Right lobe of liver (tissue), 6 donors: ENCODE measurements around the gene ZBTB21. TPM values are rescaled to one million over a fixed set of nuclear protein-coding genes. Genes with fewer than 3 reads are reported as not detected.

ENCODE experiments used
- ATAC-seq, 4 donors: fragments of 200-7000 bp; cut with Tn5 transposase; one replicate each; pipeline ENCODE4 v1.9.1; 2020; ENCODE audit warnings: mild to moderate bottlenecking in 4 of 4, moderate library complexity in 4 of 4
- DNase-seq, 3 donors: peaks; one replicate each; pipeline ENCODE4 v3.0.0-alpha.2; 2020
- H3K27ac ChIP-seq, 3 donors: fragments of 200-600 bp; one replicate each; pipeline ENCODE4 v1.8.0; 2022
- H3K27me3 ChIP-seq, 2 donors: fragments of 200-600 bp; one replicate each; pipeline ENCODE4 v1.8.0; 2022
- H3K36me3 ChIP-seq, 4 donors: fragments of 200-600 bp; sonication (generic) in 1 of 4; one replicate each; pipeline versions ENCODE4 v1.5.1 to v1.8.0; 2017 to 2022; ENCODE audit warnings: control low read depth in 1 of 4
- H3K4me1 ChIP-seq, 4 donors: fragments of 200-600 bp; sonication (generic) in 1 of 4; one replicate each; pipeline versions ENCODE4 v1.5.1 to v1.8.0; 2017 to 2022; ENCODE audit warnings: control low read depth in 1 of 4
- H3K4me3 ChIP-seq, 3 donors: fragments of 200-600 bp; one replicate each; pipeline ENCODE4 v1.8.0; 2022
- H3K9me3 ChIP-seq, 4 donors: fragments of 200-600 bp; sonication (generic) in 1 of 4; one replicate each; pipeline versions ENCODE4 v1.5.1 to v1.8.0; 2017 to 2022; ENCODE audit warnings: control low read depth in 1 of 4
- POLR2A ChIP-seq: fragments of 450-650 bp; IDR thresholded peaks from one replicate; pipeline ENCODE4 v1.6.1; 2017; ENCODE audit warnings: antibody characterized with exemption, mild to moderate bottlenecking
- WGBS: methylation state at CpG from one replicate; pipeline ENCODE4 v1.1.6; 2018; ENCODE audit warnings: low coverage, low lambda C conversion rate; ENCODE audit not compliant: insufficient coverage; ENCODE audit errors: missing lambda C conversion rate; 5-methylcytosine and 5-hydroxymethylcytosine counted together
- intact Hi-C, 2 donors: fragments of 100-400 bp; cut with DNase I; formaldehyde crosslinking; loops; one replicate each; pipeline versions ENCODE4 v1.11.2 to v1.14.1; 2022
- total RNA-seq, 6 experiments: library from RNA; depleted of rRNA in 2 of 6; stranded (reverse); fragments of >200 nt in 2 of 6; fragmentation: NEBNext Ultra II Directional in 3 of 6; extraction: Animal tissue kit (Norgen Biotek cat#: 25700) in 3 of 6; gene quantifications; one replicate each; pipeline versions ENCODE4 v1.1.0 to v1.2.4, GENCODE V29; 2016 to 2023
- TF ChIP-seq, protein P1 (sequence below), 4 donors: fragments of 200-600 bp in 3 of 4; fragments of 450-650 bp in 1 of 4; IDR thresholded peaks; one replicate each; pipeline versions ENCODE4 v1.5.1 to v1.8.0; 2016 to 2022; ENCODE audit warnings: antibody characterized with exemption in 4 of 4, mild to moderate bottlenecking in 2 of 4
- donor health status: DM: no; HTN: yes; CAD: no.
- donor health status: DM: no; HTN: no; CAD: no.
- donor health status: DM: no; HTN: no; CAD: no.
- donor health status: DM: no; HTN: yes; CAD: no.
- donor health status: DM: no; HTN: yes; CAD: no.

The ZBTB21 gene
- total RNA-seq, 6 experiments from 2014 or later, result 3.0 to 28.5 (median 11.2) TPM

GRCh38 chr21:42041711-42042110, 31.6 kb upstream of the ZBTB21 start:
- whole genome bisulfite sequencing, result no CpG with 5 or more reads among the region's 4 CpGs
- H3K36me3 ChIP-seq, result no peaks in the 10 kb centered on the region
- no peak for DNase-seq
- intact Hi-C loops, result no loop called here
- no peak overlapping the region for H3K4me3 ChIP-seq
- H3K27ac ChIP-seq, result no peak overlapping the region
- H3K27me3 ChIP-seq, result no peaks in the 10 kb centered on the region
- peaks cover 0 to 27% (median 12%) of the 10 kb centered on the region in 4 donors for H3K4me1 ChIP-seq
- no peak for ATAC-seq
- no peaks in the 10 kb centered on the region for H3K9me3 ChIP-seq
- TF ChIP-seq POLR2A, result no peak

DNA sequence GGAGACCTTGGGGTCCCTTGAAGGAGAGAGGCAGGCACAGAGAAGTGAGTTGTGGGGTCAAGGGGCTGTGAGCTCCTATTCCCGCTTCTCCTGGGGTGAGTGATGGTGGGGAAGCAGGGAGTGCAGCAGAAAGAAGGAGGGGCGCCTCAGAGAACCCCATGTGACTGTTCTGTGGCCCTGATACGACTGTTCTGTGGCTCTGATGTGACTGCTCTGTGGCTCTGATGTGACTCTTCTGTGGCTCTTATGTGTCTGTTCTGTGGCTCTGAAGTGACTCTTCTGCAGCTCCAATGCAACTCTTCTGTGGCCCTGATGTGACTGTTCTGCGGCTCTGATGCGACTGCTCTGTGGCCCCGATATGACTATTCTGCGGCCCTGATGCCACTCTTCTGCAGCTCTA, 31.1 kb upstream of the ZBTB21 start:
- Histone ChIP-seq H3K36me3 (no peaks in the 10 kb centered on the region), H3K4me3 (no peak overlapping the region), H3K27me3 (no peaks in the 10 kb centered on the region), H3K4me1 (peaks cover 0 to 27% (median 12%) of the 10 kb centered on the region in 4 donors), H3K9me3 (no peaks in the 10 kb centered on the region), H3K27ac (no peak overlapping the region)
- TF ChIP-seq, protein P1, sequence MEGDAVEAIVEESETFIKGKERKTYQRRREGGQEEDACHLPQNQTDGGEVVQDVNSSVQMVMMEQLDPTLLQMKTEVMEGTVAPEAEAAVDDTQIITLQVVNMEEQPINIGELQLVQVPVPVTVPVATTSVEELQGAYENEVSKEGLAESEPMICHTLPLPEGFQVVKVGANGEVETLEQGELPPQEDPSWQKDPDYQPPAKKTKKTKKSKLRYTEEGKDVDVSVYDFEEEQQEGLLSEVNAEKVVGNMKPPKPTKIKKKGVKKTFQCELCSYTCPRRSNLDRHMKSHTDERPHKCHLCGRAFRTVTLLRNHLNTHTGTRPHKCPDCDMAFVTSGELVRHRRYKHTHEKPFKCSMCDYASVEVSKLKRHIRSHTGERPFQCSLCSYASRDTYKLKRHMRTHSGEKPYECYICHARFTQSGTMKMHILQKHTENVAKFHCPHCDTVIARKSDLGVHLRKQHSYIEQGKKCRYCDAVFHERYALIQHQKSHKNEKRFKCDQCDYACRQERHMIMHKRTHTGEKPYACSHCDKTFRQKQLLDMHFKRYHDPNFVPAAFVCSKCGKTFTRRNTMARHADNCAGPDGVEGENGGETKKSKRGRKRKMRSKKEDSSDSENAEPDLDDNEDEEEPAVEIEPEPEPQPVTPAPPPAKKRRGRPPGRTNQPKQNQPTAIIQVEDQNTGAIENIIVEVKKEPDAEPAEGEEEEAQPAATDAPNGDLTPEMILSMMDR (IDR thresholded peaks at IDR 0.05), result no peak
- TF ChIP-seq POLR2A, result no peak
- intact Hi-C loops, result no loop called here
- 89% methylated on average over 3 of the region's 7 CpGs for WGBS
- ATAC-seq, result no peak
- DNase-seq, result no peak

DNA sequence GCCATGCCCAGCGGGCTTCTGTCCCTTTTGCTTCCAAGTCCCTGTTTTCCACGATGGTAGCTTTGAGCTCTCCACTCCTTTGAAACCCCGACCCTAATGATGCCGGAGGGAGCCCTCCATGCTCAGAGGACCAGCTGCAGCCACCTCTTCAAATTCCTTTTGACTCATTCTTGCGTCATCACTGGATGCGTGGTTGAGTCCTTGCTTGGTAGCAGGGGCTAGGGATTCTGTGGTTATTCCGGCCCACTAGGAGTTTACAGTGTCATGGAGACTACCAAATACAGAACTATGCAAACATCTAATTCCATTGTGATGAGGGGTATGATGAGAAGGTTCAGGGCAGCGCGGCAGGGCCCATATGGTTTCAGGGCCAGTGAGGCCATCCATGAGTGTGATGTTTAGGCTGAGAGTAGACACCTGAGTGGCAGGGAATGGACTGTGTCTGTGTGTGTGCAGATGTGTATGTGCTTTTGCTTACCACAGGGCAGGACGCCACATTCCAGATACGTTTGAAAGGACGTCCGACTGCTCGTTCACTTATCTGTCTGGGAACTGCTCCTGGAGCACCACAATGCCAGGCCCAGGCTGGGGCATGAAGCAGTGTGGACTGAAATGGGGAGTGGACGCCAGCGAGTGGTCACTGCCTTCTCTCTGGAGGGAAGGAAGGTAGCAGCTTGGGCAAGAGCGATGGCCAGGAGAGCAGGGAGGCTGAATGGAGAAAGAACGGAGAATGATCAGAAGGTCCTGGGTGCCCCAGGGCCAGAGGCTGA, 30.4 kb upstream of the ZBTB21 start:
- ATAC-seq (peak in 1 of 4 donors; percentile 6), DNase-seq (no peak)
- Histone ChIP-seq H3K4me1 (peaks cover 0 to 27% (median 12%) of the 10 kb centered on the region in 4 donors), H3K27ac (peak overlapping the region in 1 of 3 donors; percentile 29), H3K9me3 (no peaks in the 10 kb centered on the region), H3K36me3 (no peaks in the 10 kb centered on the region), H3K4me3 (no peak overlapping the region), H3K27me3 (no peaks in the 10 kb centered on the region)
- intact Hi-C loops, result no loop called here
- WGBS, result 66% methylated on average over 12 of the region's 18 CpGs
- no peak for TF ChIP-seq POLR2A
- TF ChIP-seq, protein P1 (IDR thresholded peaks at IDR 0.05), result no peak

DNA sequence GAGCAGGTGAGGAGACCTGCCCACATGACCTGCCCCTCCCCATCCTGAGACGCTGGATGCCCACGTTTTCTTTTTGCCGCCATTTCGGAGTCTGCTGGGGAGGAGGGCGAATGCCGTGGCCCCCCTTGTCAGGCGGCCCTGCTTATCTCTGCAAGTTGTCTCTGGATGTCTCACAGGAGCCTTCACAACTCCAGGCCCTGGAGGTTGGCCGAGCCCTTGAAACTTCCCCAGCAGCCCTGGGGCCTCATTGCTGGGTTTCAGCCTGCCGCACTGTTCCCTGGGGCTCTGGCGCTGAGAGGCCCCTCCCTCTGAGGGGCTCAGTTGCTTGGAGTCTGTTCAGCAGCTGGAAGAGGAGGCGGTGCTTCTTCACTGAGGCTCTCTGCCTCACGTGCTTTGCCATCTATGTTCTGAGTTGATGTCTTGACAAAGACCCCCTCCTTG, 29.8 kb upstream of the ZBTB21 start:
- DNase-seq, result no peak
- Histone ChIP-seq H3K27me3 (no peaks in the 10 kb centered on the region), H3K36me3 (no peaks in the 10 kb centered on the region), H3K4me3 (no peak overlapping the region), H3K27ac (peak overlapping the region; percentile 2 to 81 (median 29)), H3K9me3 (no peaks in the 10 kb centered on the region), H3K4me1 (peaks cover 0 to 27% (median 12%) of the 10 kb centered on the region in 4 donors)
- TF ChIP-seq, protein P1 (IDR thresholded peaks at IDR 0.05), result no peak
- no peak for TF ChIP-seq POLR2A
- intact Hi-C loops, result no loop called here
- no peak for ATAC-seq
- no CpG with 5 or more reads among the region's 12 CpGs for WGBS

- H3K27me3 ChIP-seq, result no peaks in the 10 kb centered on the region
- DNase-seq (peak; percentile 77 to 86 (median 85)), ATAC-seq (peak; percentile 77 to 85 (median 79))
- peak overlapping the region; percentile 70 to 81 (median 78) for H3K27ac ChIP-seq
- no peaks in the 10 kb centered on the region for H3K9me3 ChIP-seq
- 18% methylated on average over 3 of the region's 5 CpGs for WGBS
- no peaks in the 10 kb centered on the region for H3K36me3 ChIP-seq
- TF ChIP-seq POLR2A, result peak; percentile 71
- TF ChIP-seq, protein P1 (IDR thresholded peaks at IDR 0.05), result no peak
- intact Hi-C loops, result no loop called here
- peaks cover 0 to 27% (median 12%) of the 10 kb centered on the region in 4 donors for H3K4me1 ChIP-seq
- H3K4me3 ChIP-seq, result no peak overlapping the region
These were observed 29.3 kb upstream of the ZBTB21 start for GRCh38 chr21:42039470-42039901.
